ENCODE data around the gene CCR1.
"Not testable (repeated sequence)": the region's sequence is repeated elsewhere in the genome, so short reads cannot be mapped to it uniquely, and the experiment has no call there.

Gene CCR1

DNA sequence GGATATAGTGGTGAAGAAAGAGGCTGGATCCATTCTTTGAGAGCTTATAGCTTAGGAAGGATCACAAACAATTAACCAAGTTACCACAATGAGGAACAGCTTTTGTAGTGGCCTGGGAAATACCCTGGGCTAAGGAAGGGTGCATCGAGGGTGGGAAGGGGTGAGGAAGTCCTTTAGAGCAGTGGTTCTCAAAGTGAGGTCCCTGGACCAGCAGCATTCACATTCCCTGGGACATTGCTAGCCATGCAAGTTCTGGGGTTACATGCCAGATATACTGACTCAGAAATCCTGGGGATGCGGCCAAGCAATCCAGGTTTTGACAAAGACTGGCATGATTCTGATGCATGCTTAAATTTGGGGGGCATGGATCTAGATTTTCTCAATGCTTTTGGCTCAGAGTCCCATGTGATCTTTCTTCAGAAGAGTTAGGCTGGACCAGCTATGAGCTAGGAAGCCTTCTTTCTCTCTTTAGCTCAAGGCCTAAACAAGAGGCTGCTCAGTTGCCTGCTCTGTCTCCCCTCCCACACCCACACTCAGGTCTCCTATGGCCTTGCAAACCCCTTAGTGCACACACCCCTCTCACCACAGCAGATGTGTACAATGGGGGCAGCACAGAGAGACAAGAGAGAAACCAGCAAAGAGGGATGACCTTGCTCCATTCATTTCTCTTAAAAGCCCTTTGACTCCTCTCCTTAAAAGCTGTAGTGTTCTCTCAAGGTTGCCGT is 1.8 kb upstream of the CCR1 start:
- Histone ChIP-seq H2AFZ (no peak overlapping the region), H3K4me3 (ENCODE audit: low read depth, low read length) (no peak overlapping the region), H3K4me2 (ENCODE audit: low read length) (no peak overlapping the region), H3K79me2 (no peaks in the 10 kb centered on the region), H3K4me1 (peaks cover 12% of the 10 kb centered on the region), H3K27ac (no peak overlapping the region), H3K9me3 (ENCODE audit: control insufficient read depth, low read length) (no peaks in the 10 kb centered on the region), H3K9ac (no peak overlapping the region), H3K36me3 (ENCODE audit: control insufficient read depth, insufficient read depth, low read length) (no peaks in the 10 kb centered on the region), H3K27me3 (ENCODE audit: control insufficient read depth, insufficient read depth, low read length) (no peaks in the 10 kb centered on the region)
- TF ChIP-seq, protein P1, sequence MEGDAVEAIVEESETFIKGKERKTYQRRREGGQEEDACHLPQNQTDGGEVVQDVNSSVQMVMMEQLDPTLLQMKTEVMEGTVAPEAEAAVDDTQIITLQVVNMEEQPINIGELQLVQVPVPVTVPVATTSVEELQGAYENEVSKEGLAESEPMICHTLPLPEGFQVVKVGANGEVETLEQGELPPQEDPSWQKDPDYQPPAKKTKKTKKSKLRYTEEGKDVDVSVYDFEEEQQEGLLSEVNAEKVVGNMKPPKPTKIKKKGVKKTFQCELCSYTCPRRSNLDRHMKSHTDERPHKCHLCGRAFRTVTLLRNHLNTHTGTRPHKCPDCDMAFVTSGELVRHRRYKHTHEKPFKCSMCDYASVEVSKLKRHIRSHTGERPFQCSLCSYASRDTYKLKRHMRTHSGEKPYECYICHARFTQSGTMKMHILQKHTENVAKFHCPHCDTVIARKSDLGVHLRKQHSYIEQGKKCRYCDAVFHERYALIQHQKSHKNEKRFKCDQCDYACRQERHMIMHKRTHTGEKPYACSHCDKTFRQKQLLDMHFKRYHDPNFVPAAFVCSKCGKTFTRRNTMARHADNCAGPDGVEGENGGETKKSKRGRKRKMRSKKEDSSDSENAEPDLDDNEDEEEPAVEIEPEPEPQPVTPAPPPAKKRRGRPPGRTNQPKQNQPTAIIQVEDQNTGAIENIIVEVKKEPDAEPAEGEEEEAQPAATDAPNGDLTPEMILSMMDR (IDR thresholded peaks at IDR 0.05): no peak

DNA sequence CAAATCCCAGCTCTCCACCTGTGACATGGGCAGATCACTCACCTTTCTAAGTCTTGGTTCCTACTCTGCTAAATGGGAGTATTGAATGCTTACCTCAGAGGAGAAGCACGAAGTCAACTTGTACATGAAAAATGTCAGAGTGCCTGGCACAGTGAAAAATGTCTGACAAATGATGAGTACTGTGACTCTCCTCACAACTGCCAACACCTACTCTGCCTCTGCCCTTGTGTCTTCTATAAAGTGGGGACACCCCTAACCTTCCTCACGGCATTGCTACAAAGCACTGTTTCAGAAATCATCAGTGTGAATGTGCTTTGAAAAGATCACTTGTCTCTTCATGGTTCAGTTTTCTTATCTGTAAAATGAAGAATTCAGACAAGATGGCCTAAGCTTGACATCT is 940 bp upstream of the CCR1 start:
- Histone ChIP-seq H3K79me2 (no peaks in the 10 kb centered on the region), H3K27ac (no peak overlapping the region), H2AFZ (no peak overlapping the region), H3K27me3 (ENCODE audit: control insufficient read depth, insufficient read depth, low read length) (no peaks in the 10 kb centered on the region), H3K4me2 (ENCODE audit: low read length) (no peak overlapping the region), H3K4me3 (ENCODE audit: low read depth, low read length) (no peak overlapping the region), H3K9ac (no peak overlapping the region), H3K9me3 (ENCODE audit: control insufficient read depth, low read length) (no peaks in the 10 kb centered on the region), H3K4me1 (peaks cover 12% of the 10 kb centered on the region), H3K36me3 (ENCODE audit: control insufficient read depth, insufficient read depth, low read length) (no peaks in the 10 kb centered on the region)
- TF ChIP-seq, protein P1 (IDR thresholded peaks at IDR 0.05): no peak

DNA sequence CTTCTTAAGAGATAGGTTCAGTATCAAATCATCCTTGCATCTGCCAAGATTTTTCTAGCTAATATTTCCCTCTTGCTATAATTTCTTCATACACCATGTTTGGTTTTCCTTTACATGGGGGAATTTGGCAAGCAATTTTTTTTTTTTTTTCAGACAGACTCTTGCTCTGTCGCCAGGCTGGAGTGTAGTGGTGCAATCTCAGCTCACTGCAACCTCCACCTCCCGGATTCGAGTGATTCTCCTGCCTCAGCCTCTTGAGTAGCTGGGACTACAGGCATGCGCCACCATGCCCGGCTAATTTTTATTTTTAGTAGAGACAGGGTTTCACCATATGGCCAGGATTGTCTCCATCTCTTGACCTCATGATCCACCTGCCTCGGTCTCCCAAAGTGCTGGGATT is 599 bp downstream of the CCR1 start:
- H3K36me3 ChIP-seq (ENCODE audit: control insufficient read depth, insufficient read depth, low read length); H3K9me3 ChIP-seq (ENCODE audit: control insufficient read depth, low read length); H2AFZ ChIP-seq; H3K4me2 ChIP-seq (ENCODE audit: low read length); H3K79me2 ChIP-seq; H3K27ac ChIP-seq; H3K9ac ChIP-seq; H3K4me3 ChIP-seq (ENCODE audit: low read depth, low read length); H3K27me3 ChIP-seq (ENCODE audit: control insufficient read depth, insufficient read depth, low read length): not testable (repeated sequence)
- peaks cover 12% of the 10 kb centered on the region for H3K4me1 ChIP-seq

DNA sequence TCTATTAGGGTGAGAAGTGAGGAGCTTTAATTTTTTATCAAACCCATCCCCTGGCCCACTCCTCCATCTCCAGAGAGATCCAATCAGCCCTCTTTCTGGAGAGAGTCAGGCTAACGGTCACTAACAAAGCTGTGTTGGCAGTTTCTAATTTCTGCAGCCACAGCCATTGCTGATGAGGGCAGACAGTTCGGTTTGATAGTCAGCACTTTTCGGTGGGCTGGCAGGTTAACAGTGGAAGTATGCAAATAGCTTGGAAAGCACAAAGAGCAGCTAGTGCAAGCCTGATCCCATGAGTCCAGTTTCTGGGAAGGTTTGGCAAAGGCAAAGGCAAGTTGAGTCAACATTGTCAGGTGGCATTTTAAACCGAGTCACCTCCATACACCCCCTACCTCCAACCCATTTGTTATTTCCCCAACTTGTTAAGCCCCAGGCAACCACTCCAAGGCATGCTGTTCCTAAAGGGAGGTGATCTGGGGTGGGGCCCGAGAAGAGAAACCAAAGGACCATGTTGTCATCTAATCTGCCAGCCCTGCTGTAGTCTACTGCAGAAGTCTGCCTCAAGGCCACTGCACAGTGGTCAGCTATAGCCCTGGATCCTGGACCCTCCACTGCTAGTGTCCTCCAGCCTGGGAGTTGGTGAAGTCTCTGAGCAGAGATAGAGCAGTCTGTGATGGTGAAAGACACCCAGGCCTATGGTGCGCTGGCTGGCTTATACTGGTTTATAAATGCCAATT is 1.7 kb downstream of the CCR1 start:
- no peak overlapping the region for H2AFZ ChIP-seq
- H3K36me3 ChIP-seq (ENCODE audit: control insufficient read depth, insufficient read depth, low read length): no peaks in the 10 kb centered on the region
- no peak overlapping the region for H3K4me2 ChIP-seq (ENCODE audit: low read length)
- H3K9ac ChIP-seq: no peak overlapping the region
- H3K4me3 ChIP-seq (ENCODE audit: low read depth, low read length): no peak overlapping the region
- no peaks in the 10 kb centered on the region for H3K9me3 ChIP-seq (ENCODE audit: control insufficient read depth, low read length)
- no peaks in the 10 kb centered on the region for H3K79me2 ChIP-seq
- no peaks in the 10 kb centered on the region for H3K27me3 ChIP-seq (ENCODE audit: control insufficient read depth, insufficient read depth, low read length)
- no peak overlapping the region for H3K27ac ChIP-seq
- TF ChIP-seq, protein P1 (IDR thresholded peaks at IDR 0.05): no peak
- peaks cover 12% of the 10 kb centered on the region for H3K4me1 ChIP-seq

DNA sequence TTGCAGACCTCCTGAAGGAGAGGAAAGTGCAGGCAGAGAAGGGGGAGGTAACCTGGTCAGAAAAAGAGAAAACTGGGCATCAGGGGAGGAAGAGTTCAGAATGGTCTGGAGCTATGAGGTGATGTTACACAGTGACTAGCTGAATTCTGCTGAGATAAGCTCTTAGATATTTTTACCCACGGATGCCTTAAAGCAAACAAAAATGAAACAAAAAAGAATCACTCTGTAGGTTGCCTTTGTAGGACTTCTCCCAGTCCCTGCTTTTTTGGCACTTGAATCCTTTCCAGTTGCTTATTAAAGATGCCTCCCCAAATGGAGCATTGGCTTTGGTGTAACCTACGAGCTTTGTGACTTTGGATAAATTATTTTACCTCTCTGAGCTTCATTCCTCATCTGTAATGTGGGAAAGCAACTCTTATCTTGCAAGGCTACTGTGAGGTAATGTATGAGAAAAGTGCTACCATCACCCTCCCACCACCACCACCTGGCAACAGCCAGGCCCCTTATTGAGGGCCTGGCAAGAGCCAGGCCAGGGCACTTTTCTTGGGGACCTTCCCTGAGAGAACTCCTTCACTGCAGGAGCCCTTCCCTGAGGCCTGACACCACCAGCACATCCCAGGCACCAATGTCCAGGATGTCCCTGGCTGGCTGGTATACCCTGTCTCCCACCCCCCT is 2.7 kb downstream of the CCR1 start:
- no peak overlapping the region for H3K4me3 ChIP-seq (ENCODE audit: low read depth, low read length)
- H3K4me1 ChIP-seq: peaks cover 12% of the 10 kb centered on the region
- H3K9ac ChIP-seq: no peak overlapping the region
- H3K9me3 ChIP-seq (ENCODE audit: control insufficient read depth, low read length): no peaks in the 10 kb centered on the region
- TF ChIP-seq, protein P1 (IDR thresholded peaks at IDR 0.05): no peak
- no peak overlapping the region for H2AFZ ChIP-seq
- no peak overlapping the region for H3K27ac ChIP-seq
- H3K79me2 ChIP-seq: no peaks in the 10 kb centered on the region
- H3K36me3 ChIP-seq (ENCODE audit: control insufficient read depth, insufficient read depth, low read length): no peaks in the 10 kb centered on the region
- no peak overlapping the region for H3K4me2 ChIP-seq (ENCODE audit: low read length)
- H3K27me3 ChIP-seq (ENCODE audit: control insufficient read depth, insufficient read depth, low read length): no peaks in the 10 kb centered on the region
